ENCODE measurements around the gene NFE2L1.

DNA sequence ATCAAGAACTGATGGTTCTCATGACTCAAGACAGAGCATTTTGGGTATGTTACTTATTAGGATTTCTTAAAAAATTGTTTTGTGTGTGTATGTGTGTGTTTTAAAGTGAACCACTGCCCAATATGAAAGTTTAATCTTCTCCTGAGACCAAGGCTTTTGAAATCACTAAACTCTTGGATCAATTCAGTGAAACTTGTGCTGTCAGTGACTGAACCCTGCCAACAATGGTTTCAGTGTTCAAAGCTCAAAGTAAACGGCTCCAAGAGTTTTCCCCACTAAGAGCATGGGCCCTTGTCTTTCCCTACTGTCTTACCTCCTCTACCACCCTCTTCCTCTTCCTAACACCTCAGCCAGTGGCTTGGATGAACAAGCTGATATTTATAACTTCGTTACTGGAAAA, 22.0 kb downstream of the NFE2L1 start:
- TF ChIP-seq, protein P1, sequence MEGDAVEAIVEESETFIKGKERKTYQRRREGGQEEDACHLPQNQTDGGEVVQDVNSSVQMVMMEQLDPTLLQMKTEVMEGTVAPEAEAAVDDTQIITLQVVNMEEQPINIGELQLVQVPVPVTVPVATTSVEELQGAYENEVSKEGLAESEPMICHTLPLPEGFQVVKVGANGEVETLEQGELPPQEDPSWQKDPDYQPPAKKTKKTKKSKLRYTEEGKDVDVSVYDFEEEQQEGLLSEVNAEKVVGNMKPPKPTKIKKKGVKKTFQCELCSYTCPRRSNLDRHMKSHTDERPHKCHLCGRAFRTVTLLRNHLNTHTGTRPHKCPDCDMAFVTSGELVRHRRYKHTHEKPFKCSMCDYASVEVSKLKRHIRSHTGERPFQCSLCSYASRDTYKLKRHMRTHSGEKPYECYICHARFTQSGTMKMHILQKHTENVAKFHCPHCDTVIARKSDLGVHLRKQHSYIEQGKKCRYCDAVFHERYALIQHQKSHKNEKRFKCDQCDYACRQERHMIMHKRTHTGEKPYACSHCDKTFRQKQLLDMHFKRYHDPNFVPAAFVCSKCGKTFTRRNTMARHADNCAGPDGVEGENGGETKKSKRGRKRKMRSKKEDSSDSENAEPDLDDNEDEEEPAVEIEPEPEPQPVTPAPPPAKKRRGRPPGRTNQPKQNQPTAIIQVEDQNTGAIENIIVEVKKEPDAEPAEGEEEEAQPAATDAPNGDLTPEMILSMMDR (IDR thresholded peaks at IDR 0.05 in 2 of 3, conservative IDR thresholded peaks at IDR 0.05 in 1 of 3; ENCODE audit: insufficient read depth in 2 of 3, low read depth in 1 of 3, low read length in 3 of 3): no peak
- TF ChIP-seq, protein P2, sequence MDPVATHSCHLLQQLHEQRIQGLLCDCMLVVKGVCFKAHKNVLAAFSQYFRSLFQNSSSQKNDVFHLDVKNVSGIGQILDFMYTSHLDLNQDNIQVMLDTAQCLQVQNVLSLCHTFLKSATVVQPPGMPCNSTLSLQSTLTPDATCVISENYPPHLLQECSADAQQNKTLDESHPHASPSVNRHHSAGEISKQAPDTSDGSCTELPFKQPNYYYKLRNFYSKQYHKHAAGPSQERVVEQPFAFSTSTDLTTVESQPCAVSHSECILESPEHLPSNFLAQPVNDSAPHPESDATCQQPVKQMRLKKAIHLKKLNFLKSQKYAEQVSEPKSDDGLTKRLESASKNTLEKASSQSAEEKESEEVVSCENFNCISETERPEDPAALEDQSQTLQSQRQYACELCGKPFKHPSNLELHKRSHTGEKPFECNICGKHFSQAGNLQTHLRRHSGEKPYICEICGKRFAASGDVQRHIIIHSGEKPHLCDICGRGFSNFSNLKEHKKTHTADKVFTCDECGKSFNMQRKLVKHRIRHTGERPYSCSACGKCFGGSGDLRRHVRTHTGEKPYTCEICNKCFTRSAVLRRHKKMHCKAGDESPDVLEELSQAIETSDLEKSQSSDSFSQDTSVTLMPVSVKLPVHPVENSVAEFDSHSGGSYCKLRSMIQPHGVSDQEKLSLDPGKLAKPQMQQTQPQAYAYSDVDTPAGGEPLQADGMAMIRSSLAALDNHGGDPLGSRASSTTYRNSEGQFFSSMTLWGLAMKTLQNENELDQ (CRISPR knock-in tag; IDR thresholded peaks at IDR 0.05; ENCODE audit: borderline replicate concordance): no peak
- TF ChIP-seq, protein P3, sequence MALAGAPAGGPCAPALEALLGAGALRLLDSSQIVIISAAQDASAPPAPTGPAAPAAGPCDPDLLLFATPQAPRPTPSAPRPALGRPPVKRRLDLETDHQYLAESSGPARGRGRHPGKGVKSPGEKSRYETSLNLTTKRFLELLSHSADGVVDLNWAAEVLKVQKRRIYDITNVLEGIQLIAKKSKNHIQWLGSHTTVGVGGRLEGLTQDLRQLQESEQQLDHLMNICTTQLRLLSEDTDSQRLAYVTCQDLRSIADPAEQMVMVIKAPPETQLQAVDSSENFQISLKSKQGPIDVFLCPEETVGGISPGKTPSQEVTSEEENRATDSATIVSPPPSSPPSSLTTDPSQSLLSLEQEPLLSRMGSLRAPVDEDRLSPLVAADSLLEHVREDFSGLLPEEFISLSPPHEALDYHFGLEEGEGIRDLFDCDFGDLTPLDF (CRISPR knock-in tag; IDR thresholded peaks at IDR 0.05): no peak
- TF ChIP-seq, protein P4, sequence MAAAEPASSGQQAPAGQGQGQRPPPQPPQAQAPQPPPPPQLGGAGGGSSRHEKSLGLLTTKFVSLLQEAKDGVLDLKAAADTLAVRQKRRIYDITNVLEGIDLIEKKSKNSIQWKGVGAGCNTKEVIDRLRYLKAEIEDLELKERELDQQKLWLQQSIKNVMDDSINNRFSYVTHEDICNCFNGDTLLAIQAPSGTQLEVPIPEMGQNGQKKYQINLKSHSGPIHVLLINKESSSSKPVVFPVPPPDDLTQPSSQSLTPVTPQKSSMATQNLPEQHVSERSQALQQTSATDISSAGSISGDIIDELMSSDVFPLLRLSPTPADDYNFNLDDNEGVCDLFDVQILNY (CRISPR knock-in tag; IDR thresholded peaks at IDR 0.05): no peak
- TF ChIP-seq SPI1 (IDR thresholded peaks at IDR 0.05; ENCODE audit: borderline replicate concordance, low read depth, low read length): no peak
- no peak for TF ChIP-seq ADNP (tag; IDR thresholded peaks at IDR 0.05)
- TF ChIP-seq FOXP1 (CRISPR knock-in tag; IDR thresholded peaks at IDR 0.05): no peak
- no peak for TF ChIP-seq MTA1 (IDR thresholded peaks at IDR 0.05; ENCODE audit: borderline replicate concordance)
- TF ChIP-seq, protein P5, sequence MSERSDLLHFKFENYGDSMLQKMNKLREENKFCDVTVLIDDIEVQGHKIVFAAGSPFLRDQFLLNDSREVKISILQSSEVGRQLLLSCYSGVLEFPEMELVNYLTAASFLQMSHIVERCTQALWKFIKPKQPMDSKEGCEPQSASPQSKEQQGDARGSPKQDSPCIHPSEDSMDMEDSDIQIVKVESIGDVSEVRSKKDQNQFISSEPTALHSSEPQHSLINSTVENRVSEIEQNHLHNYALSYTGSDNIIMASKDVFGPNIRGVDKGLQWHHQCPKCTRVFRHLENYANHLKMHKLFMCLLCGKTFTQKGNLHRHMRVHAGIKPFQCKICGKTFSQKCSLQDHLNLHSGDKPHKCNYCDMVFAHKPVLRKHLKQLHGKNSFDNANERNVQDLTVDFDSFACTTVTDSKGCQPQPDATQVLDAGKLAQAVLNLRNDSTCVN (CRISPR knock-in tag; IDR thresholded peaks at IDR 0.05): no peak
- no peak for TF ChIP-seq POLR2A (conservative IDR thresholded peaks at IDR 0.05)
- no peak for TF ChIP-seq CBFB (CRISPR knock-in tag; IDR thresholded peaks at IDR 0.05)
- TF ChIP-seq NR3C1 (CRISPR knock-in tag; IDR thresholded peaks at IDR 0.05): no peak
